ENCODE results near the gene SSU72. TPM values are rescaled to one million over a fixed set of nuclear protein-coding genes. Genes with fewer than 3 reads are reported as not detected.

The SSU72 gene
- polyA plus RNA-seq, 1 donor (not counting 4 experiments of a cell fraction or from before 2014, with no cell fraction given): 79.7 TPM

DNA sequence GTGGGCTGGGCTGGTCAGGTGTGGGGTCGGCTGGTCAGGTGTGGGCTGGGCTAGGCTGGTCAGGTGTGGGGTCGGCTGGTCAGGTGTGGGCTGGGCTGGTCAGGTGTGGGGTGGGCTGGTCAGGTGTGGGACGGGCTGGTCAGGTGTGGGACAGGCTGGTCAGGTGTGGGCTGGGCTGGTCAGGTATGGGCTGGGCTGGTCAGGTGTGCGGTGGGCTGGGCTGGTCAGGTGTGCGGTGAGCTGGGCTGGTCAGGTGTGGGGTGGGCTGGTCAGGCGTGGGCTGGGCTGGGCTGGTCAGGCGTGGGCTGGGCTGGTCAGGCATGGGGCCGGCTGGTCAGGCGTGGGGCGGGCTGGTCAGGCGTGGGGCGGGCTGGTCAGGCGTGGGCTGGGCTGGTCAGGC lies 31.6 kb upstream of the SSU72 start:
- dilution Hi-C loops (cut with MboI; ENCODE audit: extremely low pct_ligation_motif_present, low sequenced_read_pairs): no loop called here
- no peak overlapping the region for H3K9ac ChIP-seq (ENCODE audit: control insufficient read depth, extremely low read depth, insufficient read depth, low read length)
- no peak overlapping the region for H3K4me2 ChIP-seq (ENCODE audit: control insufficient read depth, extremely low read depth, insufficient read depth, low read depth, low read length)
- H3K79me2 ChIP-seq (ENCODE audit: control insufficient read depth, insufficient read depth, low read length): no peaks in the 10 kb centered on the region
- no peaks in the 10 kb centered on the region for H3K9me3 ChIP-seq (ENCODE audit: control insufficient read depth, low read depth, low read length)
- H3K4me3 ChIP-seq (ENCODE audit: control insufficient read depth in 2 of 3, extremely low read depth in 1 of 3, insufficient read depth in 2 of 3, low read depth in 1 of 3, low read length in 3 of 3): no peak overlapping the region
- H3K27ac ChIP-seq (ENCODE audit: control insufficient read depth, insufficient read depth, low read length): no peak overlapping the region
- no peak overlapping the region for H2AFZ ChIP-seq (ENCODE audit: control insufficient read depth, low read length)
- no peaks in the 10 kb centered on the region for H3K9me1 ChIP-seq (ENCODE audit: control insufficient read depth, extremely low read depth, insufficient read depth, low read length)
- no peaks in the 10 kb centered on the region for H3K27me3 ChIP-seq (ENCODE audit: control insufficient read depth, extremely low read depth, insufficient read depth, low read length)
- TF ChIP-seq, protein P1, sequence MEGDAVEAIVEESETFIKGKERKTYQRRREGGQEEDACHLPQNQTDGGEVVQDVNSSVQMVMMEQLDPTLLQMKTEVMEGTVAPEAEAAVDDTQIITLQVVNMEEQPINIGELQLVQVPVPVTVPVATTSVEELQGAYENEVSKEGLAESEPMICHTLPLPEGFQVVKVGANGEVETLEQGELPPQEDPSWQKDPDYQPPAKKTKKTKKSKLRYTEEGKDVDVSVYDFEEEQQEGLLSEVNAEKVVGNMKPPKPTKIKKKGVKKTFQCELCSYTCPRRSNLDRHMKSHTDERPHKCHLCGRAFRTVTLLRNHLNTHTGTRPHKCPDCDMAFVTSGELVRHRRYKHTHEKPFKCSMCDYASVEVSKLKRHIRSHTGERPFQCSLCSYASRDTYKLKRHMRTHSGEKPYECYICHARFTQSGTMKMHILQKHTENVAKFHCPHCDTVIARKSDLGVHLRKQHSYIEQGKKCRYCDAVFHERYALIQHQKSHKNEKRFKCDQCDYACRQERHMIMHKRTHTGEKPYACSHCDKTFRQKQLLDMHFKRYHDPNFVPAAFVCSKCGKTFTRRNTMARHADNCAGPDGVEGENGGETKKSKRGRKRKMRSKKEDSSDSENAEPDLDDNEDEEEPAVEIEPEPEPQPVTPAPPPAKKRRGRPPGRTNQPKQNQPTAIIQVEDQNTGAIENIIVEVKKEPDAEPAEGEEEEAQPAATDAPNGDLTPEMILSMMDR (optimal IDR thresholded peaks at IDR 0.05 in 1 of 3, IDR thresholded peaks at IDR 0.05 in 1 of 3, conservative IDR thresholded peaks at IDR 0.05 in 1 of 3; ENCODE audit: extremely low read depth in 1 of 3, insufficient read depth in 2 of 3, low read length in 3 of 3): no peak
- no peak for TF ChIP-seq EZH2 (IDR thresholded peaks at IDR 0.05; ENCODE audit: low read length)
- H4K20me1 ChIP-seq (ENCODE audit: control insufficient read depth, extremely low read depth, insufficient read depth, low read length): no peaks in the 10 kb centered on the region
- H3K36me3 ChIP-seq (ENCODE audit: control insufficient read depth in 2 of 2, extremely low read depth in 1 of 2, insufficient read depth in 2 of 2, low read length in 2 of 2): no peaks in the 10 kb centered on the region
- DNase-seq (ENCODE audit: low read depth, low spot score) (no peak), FAIRE-seq (no peak)
- H3K4me1 ChIP-seq (ENCODE audit: control insufficient read depth, extremely low read depth, insufficient read depth, low read length): no peaks in the 10 kb centered on the region

DNA sequence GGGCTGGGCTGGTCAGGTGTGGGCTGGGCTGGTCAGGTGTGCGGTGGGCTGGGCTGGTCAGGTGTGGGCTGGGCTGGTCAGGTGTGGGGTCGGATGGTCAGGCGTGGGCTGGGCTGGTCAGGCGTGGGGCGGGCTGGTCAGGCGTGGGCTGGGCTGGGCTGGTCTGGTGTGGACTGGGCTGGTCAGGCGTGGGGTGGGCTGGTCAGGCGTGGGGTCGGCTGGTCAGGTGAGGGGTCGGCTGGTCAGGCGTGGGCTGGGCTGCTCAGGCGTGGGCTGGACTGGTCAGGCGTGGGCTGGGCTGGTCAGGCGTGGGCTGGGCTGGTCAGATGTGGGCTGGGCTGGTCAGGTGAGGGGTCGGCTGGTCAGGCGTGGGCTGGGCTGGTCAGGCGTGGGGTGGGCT lies 31.1 kb upstream of the SSU72 start:
- Histone ChIP-seq H3K79me2 (ENCODE audit: control insufficient read depth, insufficient read depth, low read length) (no peaks in the 10 kb centered on the region), H4K20me1 (ENCODE audit: control insufficient read depth, extremely low read depth, insufficient read depth, low read length) (no peaks in the 10 kb centered on the region), H3K9ac (ENCODE audit: control insufficient read depth, extremely low read depth, insufficient read depth, low read length) (no peak overlapping the region), H3K27ac (ENCODE audit: control insufficient read depth, insufficient read depth, low read length) (no peak overlapping the region), H3K4me2 (ENCODE audit: control insufficient read depth, extremely low read depth, insufficient read depth, low read depth, low read length) (no peak overlapping the region), H3K27me3 (ENCODE audit: control insufficient read depth, extremely low read depth, insufficient read depth, low read length) (peaks cover 2% of the 10 kb centered on the region), H3K4me3 (ENCODE audit: control insufficient read depth in 2 of 3, extremely low read depth in 1 of 3, insufficient read depth in 2 of 3, low read depth in 1 of 3, low read length in 3 of 3) (no peak overlapping the region), H3K36me3 (ENCODE audit: control insufficient read depth in 2 of 2, extremely low read depth in 1 of 2, insufficient read depth in 2 of 2, low read length in 2 of 2) (no peaks in the 10 kb centered on the region), H3K9me1 (ENCODE audit: control insufficient read depth, extremely low read depth, insufficient read depth, low read length) (no peaks in the 10 kb centered on the region), H3K4me1 (ENCODE audit: control insufficient read depth, extremely low read depth, insufficient read depth, low read length) (no peaks in the 10 kb centered on the region), H2AFZ (ENCODE audit: control insufficient read depth, low read length) (no peak overlapping the region), H3K9me3 (ENCODE audit: control insufficient read depth, low read depth, low read length) (no peaks in the 10 kb centered on the region)
- DNase-seq (ENCODE audit: low read depth, low spot score) (no peak), FAIRE-seq (no peak)
- no peak for TF ChIP-seq EZH2 (IDR thresholded peaks at IDR 0.05; ENCODE audit: low read length)
- TF ChIP-seq, protein P1 (optimal IDR thresholded peaks at IDR 0.05 in 1 of 3, IDR thresholded peaks at IDR 0.05 in 1 of 3, conservative IDR thresholded peaks at IDR 0.05 in 1 of 3; ENCODE audit: extremely low read depth in 1 of 3, insufficient read depth in 2 of 3, low read length in 3 of 3): no peak
- dilution Hi-C loops (cut with MboI; ENCODE audit: extremely low pct_ligation_motif_present, low sequenced_read_pairs): no loop called here

All from keratinocyte (primary cell).